CD4-positive, alpha-beta T cell treated with Interleukin-15 for 4 hours (primary cell): ENCODE data around the gene ZNF419.

Source experiments
- DNase-seq: peaks from one replicate; pipeline ENCODE4 v3.0.0-alpha.2; 2020; ENCODE audit warnings: low spot score

ZNF419 gene

DNA sequence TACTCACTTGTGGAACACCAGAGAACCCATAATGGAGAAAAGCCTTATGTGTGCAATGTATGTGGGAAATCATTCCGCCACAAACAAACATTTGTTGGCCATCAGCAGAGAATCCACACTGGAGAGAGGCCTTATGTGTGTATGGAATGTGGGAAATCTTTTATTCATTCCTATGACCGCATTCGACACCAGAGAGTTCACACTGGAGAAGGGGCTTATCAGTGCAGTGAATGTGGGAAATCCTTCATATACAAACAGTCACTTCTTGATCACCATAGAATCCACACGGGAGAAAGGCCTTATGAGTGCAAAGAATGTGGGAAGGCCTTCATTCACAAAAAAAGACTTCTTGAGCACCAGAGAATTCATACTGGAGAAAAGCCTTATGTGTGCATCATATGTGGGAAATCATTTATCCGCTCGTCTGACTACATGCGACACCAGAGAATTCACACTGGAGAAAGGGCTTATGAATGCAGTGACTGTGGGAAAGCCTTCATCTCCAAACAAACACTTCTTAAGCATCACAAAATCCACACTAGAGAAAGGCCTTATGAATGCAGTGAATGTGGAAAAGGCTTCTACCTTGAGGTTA, 50.5 kb downstream of the ZNF419 start:
- DNase-seq, result no peak
